ENCODE measurements around the gene KRTAP17-1.

- TF ChIP-seq POLR2A (IDR thresholded peaks at IDR 0.05; ENCODE audit: low read depth, low read length) = no peak
- no peak for TF ChIP-seq TAF1 (IDR thresholded peaks at IDR 0.05; ENCODE audit: borderline replicate concordance, low read depth, low read length)
Measured at GRCh38 chr17:41301204-41301790, 14.2 kb downstream of the KRTAP17-1 start.
